IMR-90 (cell line): ENCODE measurements around the gene PSMA1.

ENCODE experiments used
- MAZ ChIP-seq: IDR thresholded peaks from 2 replicates; pipeline ENCODE4 v1.6.1; 2012; ENCODE audit warnings: low read depth, mild to moderate bottlenecking, low read length, improper control_type of control experiment, moderate library complexity, borderline replicate concordance
- SMC3 ChIP-seq: fragments of 150-350 bp; IDR thresholded peaks from 2 replicates; pipeline ENCODE4 v1.6.1; 2016; ENCODE audit warnings: low read depth, mild to moderate bottlenecking, antibody characterized with exemption, low read length, moderate library complexity
- TF ChIP-seq, protein P1 (sequence below): conservative IDR thresholded peaks from 2 replicates; pipeline ENCODE4 v1.5.1; 2012; ENCODE audit warnings: mild to moderate bottlenecking, low read depth, low read length, improper control_type of control experiment
- TF ChIP-seq, protein P2 (sequence below): fragments of 150-350 bp; IDR thresholded peaks from 2 replicates; pipeline ENCODE4 v1.6.1; 2017; ENCODE audit warnings: mild to moderate bottlenecking, antibody characterized with exemption, low read length, low read depth

DNA sequence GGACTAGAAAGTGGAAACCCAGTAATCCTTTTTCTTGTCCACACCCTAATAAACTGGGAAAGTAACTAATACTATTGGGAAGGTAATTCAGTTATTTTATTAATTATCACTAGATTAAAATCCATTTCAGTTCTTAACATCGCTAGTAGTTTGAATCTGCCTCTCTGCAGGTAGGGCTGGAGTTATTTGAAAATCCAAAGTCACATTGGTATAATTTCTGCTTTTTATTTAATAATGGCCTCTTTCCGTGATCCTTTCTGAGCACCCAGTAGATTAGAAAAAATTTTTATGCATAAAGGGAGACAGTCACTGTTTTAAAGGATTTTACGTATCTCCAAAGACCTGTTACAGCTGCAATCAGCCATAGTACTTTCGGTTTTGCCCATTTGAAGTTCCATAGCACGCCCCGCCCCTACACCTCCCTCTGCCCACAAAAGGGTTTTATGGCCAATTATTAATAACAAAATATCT, 20.0 kb downstream of the PSMA1 start:
- TF ChIP-seq, protein P1, sequence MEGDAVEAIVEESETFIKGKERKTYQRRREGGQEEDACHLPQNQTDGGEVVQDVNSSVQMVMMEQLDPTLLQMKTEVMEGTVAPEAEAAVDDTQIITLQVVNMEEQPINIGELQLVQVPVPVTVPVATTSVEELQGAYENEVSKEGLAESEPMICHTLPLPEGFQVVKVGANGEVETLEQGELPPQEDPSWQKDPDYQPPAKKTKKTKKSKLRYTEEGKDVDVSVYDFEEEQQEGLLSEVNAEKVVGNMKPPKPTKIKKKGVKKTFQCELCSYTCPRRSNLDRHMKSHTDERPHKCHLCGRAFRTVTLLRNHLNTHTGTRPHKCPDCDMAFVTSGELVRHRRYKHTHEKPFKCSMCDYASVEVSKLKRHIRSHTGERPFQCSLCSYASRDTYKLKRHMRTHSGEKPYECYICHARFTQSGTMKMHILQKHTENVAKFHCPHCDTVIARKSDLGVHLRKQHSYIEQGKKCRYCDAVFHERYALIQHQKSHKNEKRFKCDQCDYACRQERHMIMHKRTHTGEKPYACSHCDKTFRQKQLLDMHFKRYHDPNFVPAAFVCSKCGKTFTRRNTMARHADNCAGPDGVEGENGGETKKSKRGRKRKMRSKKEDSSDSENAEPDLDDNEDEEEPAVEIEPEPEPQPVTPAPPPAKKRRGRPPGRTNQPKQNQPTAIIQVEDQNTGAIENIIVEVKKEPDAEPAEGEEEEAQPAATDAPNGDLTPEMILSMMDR = no peak
- TF ChIP-seq, protein P2, sequence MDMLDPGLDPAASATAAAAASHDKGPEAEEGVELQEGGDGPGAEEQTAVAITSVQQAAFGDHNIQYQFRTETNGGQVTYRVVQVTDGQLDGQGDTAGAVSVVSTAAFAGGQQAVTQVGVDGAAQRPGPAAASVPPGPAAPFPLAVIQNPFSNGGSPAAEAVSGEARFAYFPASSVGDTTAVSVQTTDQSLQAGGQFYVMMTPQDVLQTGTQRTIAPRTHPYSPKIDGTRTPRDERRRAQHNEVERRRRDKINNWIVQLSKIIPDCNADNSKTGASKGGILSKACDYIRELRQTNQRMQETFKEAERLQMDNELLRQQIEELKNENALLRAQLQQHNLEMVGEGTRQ = no peak
- TF ChIP-seq SMC3 = no peak
- TF ChIP-seq MAZ = no peak
